NCI-H510A (cell line): ENCODE data around the gene INAFM2.

Source experiments
- DNase-seq: peaks from one replicate; lab custom pipeline; 2025; lab: John Stamatoyannopoulos, UW

Gene INAFM2

DNA sequence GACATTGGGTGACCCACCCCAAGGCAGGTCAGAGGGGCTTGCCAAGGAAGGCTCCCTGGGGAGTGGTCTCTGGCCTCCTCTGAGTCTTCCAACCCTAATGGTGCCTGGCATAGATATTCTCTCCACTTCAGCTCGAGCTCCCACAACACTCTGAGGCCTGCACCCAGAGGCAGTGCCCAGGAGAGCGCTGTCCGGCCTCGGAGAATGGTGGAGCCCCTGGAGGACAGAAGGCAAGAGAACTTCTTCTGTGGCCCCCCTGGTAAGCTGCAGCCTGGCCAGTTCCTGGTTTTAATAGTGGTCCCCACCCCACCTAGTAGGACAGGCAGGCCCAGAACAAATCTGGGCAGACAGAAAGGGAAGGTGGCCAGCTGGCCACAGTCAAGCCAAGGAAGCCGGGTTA lies 41.5 kb downstream of the INAFM2 start:
- no peak for DNase-seq

GRCh38 chr15:40365624-40366456 lies 42.3 kb downstream of the INAFM2 start:
- DNase-seq: no peak

- no peak for DNase-seq
These were observed 43.2 kb downstream of the INAFM2 start for GRCh38 chr15:40366457-40367370.

GRCh38 chr15:40367371-40367685 lies 43.8 kb downstream of the INAFM2 start:
- no peak for DNase-seq

DNA sequence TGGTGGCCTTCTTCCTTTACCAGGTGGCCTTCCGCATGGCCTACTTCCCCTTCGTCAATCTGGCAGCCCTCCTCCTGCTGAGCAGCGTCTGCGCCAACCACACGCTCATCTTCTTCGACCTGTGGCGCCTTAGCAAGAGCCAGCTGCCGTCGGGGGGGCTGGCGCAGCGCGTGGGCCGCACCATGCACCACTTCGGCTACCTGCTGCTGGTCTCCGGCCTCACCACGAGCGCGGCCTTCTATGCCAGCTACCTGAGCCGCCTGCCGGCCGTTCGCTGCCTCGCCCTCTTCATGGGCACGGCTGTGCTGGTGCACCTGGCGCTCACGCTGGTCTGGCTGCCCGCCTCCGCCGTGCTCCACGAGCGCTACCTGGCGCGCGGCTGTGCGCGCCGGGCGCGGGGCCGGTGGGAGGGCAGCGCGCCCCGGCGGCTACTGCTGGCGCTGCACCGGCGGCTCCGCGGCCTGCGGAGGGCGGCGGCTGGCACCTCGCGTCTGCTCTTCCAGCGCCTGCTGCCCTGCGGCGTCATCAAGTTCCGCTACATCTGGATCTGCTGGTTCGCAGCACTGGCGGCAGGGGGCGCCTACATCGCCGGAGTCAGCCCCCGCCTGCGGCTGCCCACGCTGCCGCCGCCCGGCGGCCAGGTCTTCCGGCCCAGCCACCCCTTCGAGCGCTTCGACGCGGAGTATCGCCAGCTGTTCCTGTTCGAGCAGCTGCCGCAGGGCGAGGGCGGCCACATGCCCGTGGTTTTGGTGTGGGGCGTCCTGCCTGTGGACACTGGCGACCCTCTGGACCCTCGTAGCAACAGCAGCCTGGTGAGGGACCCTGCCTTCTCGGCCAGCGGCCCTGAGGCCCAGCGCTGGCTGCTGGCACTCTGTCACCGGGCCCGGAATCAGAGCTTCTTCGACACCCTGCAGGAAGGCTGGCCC lies 44.5 kb downstream of the INAFM2 start:
- DNase-seq: no peak

DNA sequence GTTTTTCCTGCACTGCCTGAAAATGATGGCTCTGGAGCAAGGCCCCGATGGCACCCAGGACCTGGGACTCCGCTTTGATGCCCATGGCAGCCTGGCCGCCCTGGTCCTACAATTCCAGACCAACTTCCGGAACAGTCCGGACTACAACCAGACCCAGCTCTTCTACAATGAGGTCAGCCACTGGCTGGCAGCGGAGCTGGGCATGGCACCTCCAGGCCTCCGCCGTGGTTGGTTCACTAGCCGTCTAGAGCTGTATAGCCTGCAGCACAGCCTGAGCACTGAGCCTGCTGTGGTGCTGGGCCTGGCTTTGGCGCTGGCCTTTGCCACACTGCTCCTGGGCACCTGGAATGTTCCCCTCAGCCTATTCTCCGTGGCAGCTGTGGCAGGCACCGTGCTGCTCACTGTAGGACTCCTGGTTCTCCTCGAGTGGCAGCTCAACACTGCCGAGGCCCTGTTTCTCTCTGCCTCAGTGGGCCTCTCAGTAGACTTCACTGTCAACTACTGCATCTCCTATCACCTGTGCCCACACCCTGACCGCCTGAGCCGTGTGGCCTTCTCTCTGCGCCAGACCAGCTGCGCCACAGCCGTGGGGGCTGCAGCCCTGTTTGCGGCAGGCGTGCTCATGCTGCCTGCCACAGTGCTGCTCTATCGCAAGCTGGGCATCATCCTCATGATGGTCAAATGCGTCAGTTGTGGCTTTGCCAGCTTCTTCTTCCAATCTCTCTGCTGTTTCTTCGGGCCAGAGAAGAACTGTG lies 45.4 kb downstream of the INAFM2 start:
- no peak for DNase-seq

- no peak for DNase-seq
These were observed 46.0 kb downstream of the INAFM2 start for GRCh38 chr15:40369474-40369869.

GRCh38 chr15:40369971-40370370 lies 46.5 kb downstream of the INAFM2 start:
- DNase-seq: no peak

GRCh38 chr15:40372981-40373380 lies 49.5 kb downstream of the INAFM2 start:
- DNase-seq: no peak
